ENCODE measurements around the gene TMEM250.

TMEM250 gene

GRCh38 chr9:136079916-136080246 lies 38.8 kb downstream of the TMEM250 start:
- FAIRE-seq (no peak), DNase-seq (ENCODE audit: insufficient read length, low spot score) (no peak)

GRCh38 chr9:136079211-136079915 lies 39.3 kb downstream of the TMEM250 start:
- TF ChIP-seq CTCF (IDR thresholded peaks at IDR 0.05; ENCODE audit: insufficient read depth, missing control alignments), result no peak
- DNase-seq (ENCODE audit: insufficient read length, low spot score), result no peak
- FAIRE-seq, result no peak

More at GRCh38 chr9:136079916-136080246, 38.8 kb downstream of the TMEM250 start:
- no peak for TF ChIP-seq CTCF (IDR thresholded peaks at IDR 0.05; ENCODE audit: insufficient read depth, missing control alignments)

GRCh38 chr9:136078498-136079011 lies 40.1 kb downstream of the TMEM250 start:
- no peak for DNase-seq (ENCODE audit: insufficient read length, low spot score)
- no peak for FAIRE-seq
- no peak for TF ChIP-seq CTCF (IDR thresholded peaks at IDR 0.05; ENCODE audit: insufficient read depth, missing control alignments)

- TF ChIP-seq CTCF (IDR thresholded peaks at IDR 0.05; ENCODE audit: insufficient read depth, missing control alignments), result no peak
- DNase-seq (ENCODE audit: insufficient read length, low spot score) (no peak), FAIRE-seq (no peak)
Observed at GRCh38 chr9:136078024-136078423, 40.7 kb downstream of the TMEM250 start.

GRCh38 chr9:136077491-136077890 lies 41.2 kb downstream of the TMEM250 start:
- TF ChIP-seq CTCF (IDR thresholded peaks at IDR 0.05; ENCODE audit: insufficient read depth, missing control alignments), result no peak
- DNase-seq (ENCODE audit: insufficient read length, low spot score) (no peak), FAIRE-seq (no peak)

GRCh38 chr9:136075881-136076678 lies 42.6 kb downstream of the TMEM250 start:
- DNase-seq (ENCODE audit: insufficient read length, low spot score) (no peak), FAIRE-seq (no peak)
- TF ChIP-seq CTCF (IDR thresholded peaks at IDR 0.05; ENCODE audit: insufficient read depth, missing control alignments), result no peak

All from D721Med (cell line).